HG03442 (cell line): ENCODE results near the gene CDYL2.

Source experiments
- ATAC-seq: cut with Tn5 transposase; IDR thresholded peaks from one replicate; pipeline ENCODE4 v1.9.1; 2021; ENCODE audit warnings: mild to moderate bottlenecking, moderate library complexity; ENCODE audit not compliant: unreplicated experiment

The CDYL2 gene

GRCh38 chr16:80563066-80563465 lies 241.3 kb downstream of the CDYL2 start:
- ATAC-seq = no peak

GRCh38 chr16:80559369-80559768 lies 245.0 kb downstream of the CDYL2 start:
- no peak for ATAC-seq

- ATAC-seq = no peak
Observed at GRCh38 chr16:80557037-80557436, 247.4 kb downstream of the CDYL2 start.

- ATAC-seq = no peak
Observed at GRCh38 chr16:80556481-80556880, 247.9 kb downstream of the CDYL2 start.

- no peak for ATAC-seq
Observed at GRCh38 chr16:80554033-80554432, 250.4 kb downstream of the CDYL2 start.

GRCh38 chr16:80552277-80552676 lies 252.1 kb downstream of the CDYL2 start:
- no peak for ATAC-seq
